Hypothalamus (tissue), 51 donors: ENCODE measurements around the gene LTB4R2.

Experiments used
- DNase-seq, 51 donors: peaks; one replicate each; lab custom pipeline; 2025; lab: John Stamatoyannopoulos, UW

Gene LTB4R2

GRCh38 chr14:24315807-24316596 is 6.1 kb downstream of the LTB4R2 start:
- DNase-seq: peak in 1 of 51 donors; percentile 19

GRCh38 chr14:24316597-24316950 is 6.6 kb downstream of the LTB4R2 start:
- DNase-seq: no peak

- DNase-seq: no peak
These were observed 7.4 kb downstream of the LTB4R2 start for GRCh38 chr14:24317141-24317928.

- no peak for DNase-seq
These were observed 11.5 kb downstream of the LTB4R2 start for GRCh38 chr14:24321212-24321975.

- no peak for DNase-seq
These were observed 12.7 kb downstream of the LTB4R2 start for GRCh38 chr14:24322672-24323071.

GRCh38 chr14:24323341-24323740 is 13.4 kb downstream of the LTB4R2 start:
- DNase-seq: no peak

GRCh38 chr14:24324024-24324423 is 14.1 kb downstream of the LTB4R2 start:
- no peak for DNase-seq

- no peak for DNase-seq
These were observed 15.1 kb downstream of the LTB4R2 start for GRCh38 chr14:24325041-24325530.

GRCh38 chr14:24325963-24326362 is 16.0 kb downstream of the LTB4R2 start:
- no peak for DNase-seq

GRCh38 chr14:24327303-24327702 is 17.4 kb downstream of the LTB4R2 start:
- DNase-seq: no peak

- peak in 15 of 51 donors; percentile 26 to 63 (median 41) for DNase-seq
These were observed 18.0 kb downstream of the LTB4R2 start for GRCh38 chr14:24327914-24328313.

- DNase-seq: no peak
These were observed 19.2 kb downstream of the LTB4R2 start for GRCh38 chr14:24329073-24329663.

- peak in 2 of 51 donors; percentile 12 to 23 for DNase-seq
These were observed 19.8 kb downstream of the LTB4R2 start for GRCh38 chr14:24329736-24330135.

GRCh38 chr14:24330973-24331674 is 21.2 kb downstream of the LTB4R2 start:
- no peak for DNase-seq

- DNase-seq: no peak
These were observed 21.9 kb downstream of the LTB4R2 start for GRCh38 chr14:24331731-24332267.

GRCh38 chr14:24332268-24332993 is 22.5 kb downstream of the LTB4R2 start:
- peak in 28 of 51 donors; percentile 5 to 67 (median 34) for DNase-seq

- DNase-seq: no peak
These were observed 24.7 kb downstream of the LTB4R2 start, which contains the start of gene ADCY4 for GRCh38 chr14:24334431-24335291. TSS of gene ADCY4 (minus strand) at chr14:24335071. CDS start at chr14:24334652, 419 bp downstream.
